ENCODE measurements around the gene PDZD8.

DNA sequence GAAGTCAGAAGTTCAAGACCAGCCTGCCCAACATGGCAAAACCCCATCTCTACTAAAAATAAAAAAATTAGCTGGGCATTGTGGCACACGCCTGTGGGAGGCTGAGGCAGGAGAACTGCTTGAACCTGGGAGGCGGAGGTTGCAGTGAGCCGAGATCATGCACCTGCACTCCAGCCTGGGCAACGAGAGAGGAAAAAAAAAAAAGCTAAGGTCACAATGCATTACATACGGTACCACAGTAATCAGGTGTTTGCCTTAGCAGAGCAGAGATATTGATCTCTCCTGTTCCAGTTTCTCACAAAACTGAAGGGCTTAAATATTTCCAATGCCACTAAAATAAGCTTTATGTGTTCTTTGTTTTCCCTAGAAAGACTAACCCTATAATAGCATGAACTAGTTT lies 7.5 kb downstream of the PDZD8 start:
- TF ChIP-seq, protein P1, sequence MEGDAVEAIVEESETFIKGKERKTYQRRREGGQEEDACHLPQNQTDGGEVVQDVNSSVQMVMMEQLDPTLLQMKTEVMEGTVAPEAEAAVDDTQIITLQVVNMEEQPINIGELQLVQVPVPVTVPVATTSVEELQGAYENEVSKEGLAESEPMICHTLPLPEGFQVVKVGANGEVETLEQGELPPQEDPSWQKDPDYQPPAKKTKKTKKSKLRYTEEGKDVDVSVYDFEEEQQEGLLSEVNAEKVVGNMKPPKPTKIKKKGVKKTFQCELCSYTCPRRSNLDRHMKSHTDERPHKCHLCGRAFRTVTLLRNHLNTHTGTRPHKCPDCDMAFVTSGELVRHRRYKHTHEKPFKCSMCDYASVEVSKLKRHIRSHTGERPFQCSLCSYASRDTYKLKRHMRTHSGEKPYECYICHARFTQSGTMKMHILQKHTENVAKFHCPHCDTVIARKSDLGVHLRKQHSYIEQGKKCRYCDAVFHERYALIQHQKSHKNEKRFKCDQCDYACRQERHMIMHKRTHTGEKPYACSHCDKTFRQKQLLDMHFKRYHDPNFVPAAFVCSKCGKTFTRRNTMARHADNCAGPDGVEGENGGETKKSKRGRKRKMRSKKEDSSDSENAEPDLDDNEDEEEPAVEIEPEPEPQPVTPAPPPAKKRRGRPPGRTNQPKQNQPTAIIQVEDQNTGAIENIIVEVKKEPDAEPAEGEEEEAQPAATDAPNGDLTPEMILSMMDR (IDR thresholded peaks at IDR 0.05 in 4 of 5, conservative IDR thresholded peaks at IDR 0.05 in 1 of 5): no peak
- no peak for TF ChIP-seq POLR2A (IDR thresholded peaks at IDR 0.05)
